ENCODE results near the gene CSKMT. TPM values are rescaled to one million over a fixed set of nuclear protein-coding genes. Genes with fewer than 3 reads are reported as not detected.
A peak's percentile ranks its signal among the peaks of the same experiment; 100 is the strongest.

Gene CSKMT
- total and polyA plus RNA-seq, 2 donors (not counting 1 experiment from before 2014, with no cell fraction given): 39.0 to 57.3 TPM

- Mint-ChIP-seq H3K4me3 (no peak overlapping the region), H3K27me3 (no peaks in the 10 kb centered on the region), H3K27ac (peak overlapping the region; percentile 64), H3K9me3 (ENCODE audit: insufficient read depth) (no peaks in the 10 kb centered on the region), H3K4me1 (peaks cover 43% of the 10 kb centered on the region)
- no peak for ATAC-seq (ENCODE audit: low read depth)
- Histone ChIP-seq H3K36me3 (replicated peaks in 1 of 2; ENCODE audit: control extremely low read depth in 1 of 2, control insufficient read depth in 1 of 2, extremely low read depth in 1 of 2, insufficient read depth in 2 of 2, low read length in 1 of 2) (peaks cover 2 to 61% of the 10 kb centered on the region in 2 experiments), H3K79me2 (ENCODE audit: control insufficient read depth, insufficient read depth, low read length) (peaks cover 42% of the 10 kb centered on the region), H3K4me1 (ENCODE audit: control insufficient read depth in 2 of 2, insufficient read depth in 2 of 2, low read length in 2 of 2) (peaks cover 22 to 33% of the 10 kb centered on the region in 2 donors), H3K9ac (ENCODE audit: low read length) (no peak overlapping the region), H3K9me3 (ENCODE audit: control extremely low read depth in 1 of 3, control insufficient read depth in 2 of 3, insufficient read depth in 1 of 3, low read length in 2 of 3) (no peaks in the 10 kb centered on the region), H4K20me1 (ENCODE audit: control insufficient read depth, insufficient read depth, low read length, poor library complexity, severe bottlenecking) (peaks cover 6% of the 10 kb centered on the region), H3K4me2 (replicated peaks; ENCODE audit: low read depth, low read length, poor library complexity, severe bottlenecking) (no peak overlapping the region), H3K27me3 (replicated peaks in 1 of 4; ENCODE audit: control extremely low read depth in 1 of 4, control insufficient read depth in 3 of 4, insufficient read depth in 4 of 4, low read length in 3 of 4) (no peaks in the 10 kb centered on the region), H3K4me3 (ENCODE audit: control extremely low read depth in 1 of 5, extremely low read depth in 1 of 5, insufficient read depth in 1 of 5, low read depth in 2 of 5, low read length in 4 of 5) (no peak overlapping the region), H2AFZ (ENCODE audit: insufficient read depth, low read depth, low read length, poor library complexity, severe bottlenecking) (no peak overlapping the region), H3K27ac (ENCODE audit: low read length in 2 of 2) (peak overlapping the region in 1 of 2 donors; percentile 51)
- CTCF ChIA-PET: no interaction called here
- DNase-seq: no peak
- TF ChIP-seq, protein P1, sequence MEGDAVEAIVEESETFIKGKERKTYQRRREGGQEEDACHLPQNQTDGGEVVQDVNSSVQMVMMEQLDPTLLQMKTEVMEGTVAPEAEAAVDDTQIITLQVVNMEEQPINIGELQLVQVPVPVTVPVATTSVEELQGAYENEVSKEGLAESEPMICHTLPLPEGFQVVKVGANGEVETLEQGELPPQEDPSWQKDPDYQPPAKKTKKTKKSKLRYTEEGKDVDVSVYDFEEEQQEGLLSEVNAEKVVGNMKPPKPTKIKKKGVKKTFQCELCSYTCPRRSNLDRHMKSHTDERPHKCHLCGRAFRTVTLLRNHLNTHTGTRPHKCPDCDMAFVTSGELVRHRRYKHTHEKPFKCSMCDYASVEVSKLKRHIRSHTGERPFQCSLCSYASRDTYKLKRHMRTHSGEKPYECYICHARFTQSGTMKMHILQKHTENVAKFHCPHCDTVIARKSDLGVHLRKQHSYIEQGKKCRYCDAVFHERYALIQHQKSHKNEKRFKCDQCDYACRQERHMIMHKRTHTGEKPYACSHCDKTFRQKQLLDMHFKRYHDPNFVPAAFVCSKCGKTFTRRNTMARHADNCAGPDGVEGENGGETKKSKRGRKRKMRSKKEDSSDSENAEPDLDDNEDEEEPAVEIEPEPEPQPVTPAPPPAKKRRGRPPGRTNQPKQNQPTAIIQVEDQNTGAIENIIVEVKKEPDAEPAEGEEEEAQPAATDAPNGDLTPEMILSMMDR (IDR thresholded peaks at IDR 0.05): no peak
- no peak for TF ChIP-seq EZH2 (IDR thresholded peaks at IDR 0.05; ENCODE audit: borderline replicate concordance, insufficient read depth, low read depth, low read length, poor library complexity, severe bottlenecking)
- WGBS (ENCODE audit: insufficient coverage): 100% methylated on average over 1 of the region's 6 CpGs
- intact Hi-C loops (cut with micrococcal nuclease): no loop called here
- POLR2A ChIA-PET: interaction anchor here (0.6 to 1.0 kb wide), 2 partner anchors 129 to 140 kb away, joined by 3 to 4 read pairs; no protein-coding TSS in a partner anchor
Measured at GRCh38 chr11:62712276-62712812, 47.2 kb downstream of the CSKMT start.

GRCh38 chr11:62712861-62713260 is 47.7 kb downstream of the CSKMT start:
- TF ChIP-seq EZH2 (IDR thresholded peaks at IDR 0.05; ENCODE audit: borderline replicate concordance, insufficient read depth, low read depth, low read length, poor library complexity, severe bottlenecking): no peak
- TF ChIP-seq, protein P1 (IDR thresholded peaks at IDR 0.05): no peak
- Histone ChIP-seq H3K36me3 (replicated peaks in 1 of 2; ENCODE audit: control extremely low read depth in 1 of 2, control insufficient read depth in 1 of 2, extremely low read depth in 1 of 2, insufficient read depth in 2 of 2, low read length in 1 of 2) (peaks cover 2 to 66% of the 10 kb centered on the region in 2 experiments), H4K20me1 (ENCODE audit: control insufficient read depth, insufficient read depth, low read length, poor library complexity, severe bottlenecking) (peaks cover 6% of the 10 kb centered on the region), H3K4me3 (ENCODE audit: control extremely low read depth in 1 of 5, extremely low read depth in 1 of 5, insufficient read depth in 1 of 5, low read depth in 2 of 5, low read length in 4 of 5) (no peak overlapping the region), H3K27me3 (replicated peaks in 1 of 4; ENCODE audit: control extremely low read depth in 1 of 4, control insufficient read depth in 3 of 4, insufficient read depth in 4 of 4, low read length in 3 of 4) (no peaks in the 10 kb centered on the region), H3K79me2 (ENCODE audit: control insufficient read depth, insufficient read depth, low read length) (peaks cover 46% of the 10 kb centered on the region), H3K27ac (ENCODE audit: low read length in 2 of 2) (peak overlapping the region in 1 of 2 donors; percentile 51), H3K4me1 (ENCODE audit: control insufficient read depth in 2 of 2, insufficient read depth in 2 of 2, low read length in 2 of 2) (peaks cover 17 to 28% of the 10 kb centered on the region in 2 donors), H3K9me3 (ENCODE audit: control extremely low read depth in 1 of 3, control insufficient read depth in 2 of 3, insufficient read depth in 1 of 3, low read length in 2 of 3) (no peaks in the 10 kb centered on the region), H3K4me2 (replicated peaks; ENCODE audit: low read depth, low read length, poor library complexity, severe bottlenecking) (no peak overlapping the region), H2AFZ (ENCODE audit: insufficient read depth, low read depth, low read length, poor library complexity, severe bottlenecking) (no peak overlapping the region), H3K9ac (ENCODE audit: low read length) (no peak overlapping the region)
- ChIA-PET CTCF (interaction anchor here (0.7 kb wide), 1 partner anchor 74 kb away, joined by 3 read pairs; the partner anchor contains the start of gene TMEM179B), POLR2A (interaction anchor here (1.0 to 1.3 kb wide), 2 partner anchors 15 to 140 kb away, joined by 3 to 4 read pairs; partner anchors contain the start of gene HNRNPUL2)
- ATAC-seq (ENCODE audit: low read depth): no peak
- no peaks in the 10 kb centered on the region for H3K9me3 Mint-ChIP-seq (ENCODE audit: insufficient read depth)
- intact Hi-C loops (cut with micrococcal nuclease): no loop called here
- no peaks in the 10 kb centered on the region for H3K27me3 Mint-ChIP-seq
- WGBS (ENCODE audit: insufficient coverage): 85% methylated on average over 2 of the region's 3 CpGs
- H3K4me1 Mint-ChIP-seq: peaks cover 38% of the 10 kb centered on the region
- no peak overlapping the region for H3K4me3 Mint-ChIP-seq
- peak overlapping the region; percentile 64 for H3K27ac Mint-ChIP-seq
- DNase-seq: no peak
